HG03280 (cell line): ENCODE results near the gene PHACTR3.

ENCODE experiments used
- ATAC-seq: cut with Tn5 transposase; IDR thresholded peaks from one replicate; pipeline ENCODE4 v1.9.1; 2021; ENCODE audit warnings: mild to moderate bottlenecking, moderate library complexity; ENCODE audit not compliant: unreplicated experiment

Gene PHACTR3

DNA sequence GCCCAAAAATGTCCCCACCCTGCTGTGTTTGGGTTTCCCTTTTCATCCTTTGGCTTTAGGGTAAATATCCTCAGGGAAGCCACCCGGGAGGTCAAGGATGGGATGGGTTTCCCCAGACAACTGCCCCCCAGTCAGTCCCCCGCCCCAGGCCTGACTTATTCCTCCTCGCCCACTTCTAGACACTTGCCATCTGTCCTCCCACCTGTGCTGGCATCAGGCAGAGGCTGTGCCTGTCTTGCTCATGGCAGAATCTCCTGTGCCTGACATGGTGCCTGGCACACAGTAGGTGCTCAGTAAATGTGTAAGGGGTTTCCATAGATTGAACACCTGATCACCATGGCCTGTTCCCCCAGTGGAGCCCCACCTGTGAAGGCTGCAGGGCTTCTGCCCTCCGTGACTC is 141.8 kb downstream of the PHACTR3 start:
- no peak for ATAC-seq

DNA sequence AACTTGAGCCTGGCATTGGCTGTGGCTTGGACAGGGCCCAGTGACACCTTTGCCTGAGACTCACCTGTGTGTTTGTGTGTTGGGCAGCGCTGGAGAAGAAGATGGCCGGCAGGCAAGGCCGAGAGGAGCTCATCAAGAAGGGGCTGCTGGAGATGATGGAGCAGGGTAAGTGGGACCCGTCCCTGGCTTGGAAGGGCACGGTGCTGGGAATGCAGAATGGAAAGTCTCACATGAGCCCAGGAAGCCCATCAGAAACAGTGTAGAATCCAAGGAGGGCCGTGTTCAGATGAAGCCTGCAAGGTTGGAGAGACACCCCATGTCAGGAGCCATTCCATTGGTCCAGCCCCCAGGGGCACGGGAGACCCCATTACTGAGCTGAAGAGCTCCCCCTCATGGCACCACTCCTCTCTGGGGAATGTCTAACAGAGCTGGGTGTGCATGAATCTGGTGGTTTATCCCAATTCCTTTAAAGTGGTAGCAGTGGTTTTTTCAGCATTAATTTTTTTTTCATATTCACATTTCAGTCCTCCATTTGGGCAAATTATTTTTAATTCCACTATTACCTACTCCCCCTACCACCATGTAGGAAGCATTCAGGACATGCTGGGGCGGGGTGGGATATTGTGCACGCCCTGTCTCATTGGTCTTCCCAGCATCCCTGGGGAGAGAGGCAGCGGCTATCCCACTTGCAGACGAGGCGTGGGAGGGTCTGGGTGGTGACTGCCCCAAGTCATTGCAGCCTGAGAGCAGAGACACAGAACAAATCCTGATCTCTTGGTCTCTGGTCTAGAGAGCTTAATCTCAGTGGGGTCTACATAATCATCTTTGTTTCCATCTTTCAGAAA is 143.6 kb downstream of the PHACTR3 start:
- ATAC-seq, result no peak

DNA sequence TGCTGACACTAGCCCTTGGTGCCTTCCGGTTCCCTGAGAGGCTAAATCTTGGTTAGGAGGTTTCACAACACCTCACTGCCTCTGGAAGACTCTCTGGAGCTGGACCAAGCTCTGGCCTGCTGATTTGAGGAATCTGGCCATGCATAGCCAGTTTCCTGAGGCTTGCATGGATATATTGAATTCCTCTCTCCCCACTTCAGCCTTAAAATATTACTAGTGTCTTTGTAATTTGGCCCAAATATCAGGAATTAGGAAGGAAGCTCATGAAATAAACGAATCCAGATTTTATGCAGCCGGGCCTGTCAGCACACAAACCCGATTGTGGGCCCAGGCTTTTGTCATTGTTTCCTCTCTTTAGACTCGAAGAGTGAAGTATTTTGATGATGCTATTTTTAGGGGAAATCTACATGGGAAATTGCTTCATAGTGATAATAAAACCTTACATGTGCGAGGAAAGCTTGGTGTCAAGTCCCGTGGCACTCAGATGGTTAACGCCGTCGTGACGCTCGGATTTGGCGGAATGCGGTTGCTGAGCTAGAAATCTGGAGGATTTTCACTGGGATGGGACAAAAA is 144.4 kb downstream of the PHACTR3 start:
- ATAC-seq, result no peak

DNA sequence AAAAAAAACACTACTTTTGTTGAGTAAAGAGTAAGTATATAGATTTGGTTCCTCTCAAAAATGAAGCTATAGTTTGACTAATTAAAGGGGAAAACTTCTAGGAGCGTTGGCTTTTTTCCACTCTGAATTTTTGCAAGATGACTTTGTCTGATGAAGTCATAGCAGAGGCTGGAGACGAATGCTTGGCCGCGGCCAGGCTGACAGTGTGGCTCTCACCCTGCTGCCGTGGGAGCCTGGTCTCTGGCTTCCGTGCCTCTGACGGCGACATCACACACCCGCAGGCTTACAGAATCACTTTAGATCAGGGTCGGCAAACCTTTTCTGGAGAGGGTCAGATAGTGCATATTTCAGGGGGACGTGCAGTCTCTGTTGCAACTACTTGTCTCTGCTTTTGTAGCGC is 145.0 kb downstream of the PHACTR3 start:
- no peak for ATAC-seq

DNA sequence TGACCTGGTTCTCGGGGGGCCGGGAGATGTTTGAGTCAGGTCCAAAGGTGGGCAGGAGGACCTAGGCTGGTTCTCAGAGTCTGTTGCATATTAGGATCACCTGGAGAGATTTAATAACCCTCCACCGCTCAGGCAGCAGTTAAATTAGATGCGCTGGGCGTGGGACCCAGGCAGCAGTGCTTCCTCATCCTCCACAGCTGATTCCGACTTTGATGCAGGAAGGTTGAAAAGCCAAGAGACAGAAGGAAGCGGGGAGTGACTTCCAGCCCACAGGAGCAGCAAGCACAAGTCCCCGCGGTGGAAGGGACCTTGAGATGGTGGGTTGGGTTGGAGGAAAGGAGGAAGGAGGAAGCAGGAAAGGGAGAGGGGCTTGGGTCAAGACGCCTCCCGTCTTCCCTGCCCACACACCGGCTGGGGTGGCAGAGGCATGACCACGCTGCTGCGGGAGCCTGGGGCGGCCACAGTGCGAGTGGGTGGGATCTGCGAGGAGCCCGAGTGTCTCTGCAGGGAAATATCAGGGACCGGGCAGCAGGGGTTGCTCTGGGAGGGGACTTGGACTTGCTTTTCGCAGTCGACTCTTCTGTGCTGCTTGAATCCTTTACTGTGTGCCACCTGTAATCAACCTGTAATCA is 146.0 kb downstream of the PHACTR3 start:
- ATAC-seq, result no peak

DNA sequence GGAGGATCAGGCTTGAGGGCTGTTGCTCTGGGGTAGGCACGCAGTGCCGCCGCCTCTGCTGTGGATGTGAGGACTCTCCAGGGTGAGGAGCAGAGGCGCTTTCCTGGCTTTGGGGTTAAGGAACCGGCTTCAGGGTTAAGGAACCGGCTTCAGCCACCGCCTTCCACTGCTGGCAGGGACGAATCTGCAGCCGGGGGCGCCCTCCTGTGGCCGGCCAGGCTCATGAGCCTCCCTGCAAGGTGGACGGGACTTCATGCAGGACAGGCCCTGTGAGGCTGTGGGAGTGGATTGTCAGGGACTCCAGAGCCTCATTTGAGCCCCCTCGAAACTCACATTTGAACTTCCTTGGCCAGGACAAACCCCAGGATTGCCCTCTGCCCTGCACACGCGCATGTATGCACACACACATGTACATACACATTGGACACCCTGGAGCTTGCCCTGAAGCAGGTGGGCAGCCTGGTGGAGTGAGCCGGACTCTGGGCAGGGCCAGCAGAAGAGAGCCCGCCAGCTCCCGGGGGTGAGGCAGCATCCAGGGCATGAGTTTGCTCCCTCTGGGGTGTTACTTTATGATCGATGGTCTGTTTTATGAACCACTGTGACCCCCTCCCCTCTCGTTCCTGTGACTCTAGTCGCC is 146.9 kb downstream of the PHACTR3 start:
- peak; percentile 54 for ATAC-seq

DNA sequence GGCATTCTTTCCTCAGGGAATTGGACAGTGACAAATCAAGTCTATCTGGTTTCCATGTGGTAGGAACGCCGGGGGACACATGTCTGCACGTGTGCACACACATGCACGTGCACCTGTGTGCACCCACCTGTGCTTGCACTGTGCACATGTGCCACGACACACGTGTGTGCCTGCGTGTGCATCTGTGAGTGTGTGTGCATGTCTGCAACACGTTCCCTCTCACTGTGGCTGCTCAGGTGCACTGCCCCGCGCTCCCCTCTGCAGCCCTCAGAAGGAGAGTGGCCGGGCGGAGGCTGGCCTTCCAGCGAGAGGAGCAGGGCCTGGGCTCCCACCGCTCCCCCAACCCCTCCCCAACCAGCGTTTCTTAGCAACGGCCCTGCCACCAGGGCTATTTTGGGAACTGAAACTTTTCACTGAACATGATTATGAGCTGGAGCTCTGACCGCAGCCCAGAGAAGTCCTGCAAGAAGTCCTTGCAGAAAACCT is 147.8 kb downstream of the PHACTR3 start:
- peak; percentile 59 for ATAC-seq

DNA sequence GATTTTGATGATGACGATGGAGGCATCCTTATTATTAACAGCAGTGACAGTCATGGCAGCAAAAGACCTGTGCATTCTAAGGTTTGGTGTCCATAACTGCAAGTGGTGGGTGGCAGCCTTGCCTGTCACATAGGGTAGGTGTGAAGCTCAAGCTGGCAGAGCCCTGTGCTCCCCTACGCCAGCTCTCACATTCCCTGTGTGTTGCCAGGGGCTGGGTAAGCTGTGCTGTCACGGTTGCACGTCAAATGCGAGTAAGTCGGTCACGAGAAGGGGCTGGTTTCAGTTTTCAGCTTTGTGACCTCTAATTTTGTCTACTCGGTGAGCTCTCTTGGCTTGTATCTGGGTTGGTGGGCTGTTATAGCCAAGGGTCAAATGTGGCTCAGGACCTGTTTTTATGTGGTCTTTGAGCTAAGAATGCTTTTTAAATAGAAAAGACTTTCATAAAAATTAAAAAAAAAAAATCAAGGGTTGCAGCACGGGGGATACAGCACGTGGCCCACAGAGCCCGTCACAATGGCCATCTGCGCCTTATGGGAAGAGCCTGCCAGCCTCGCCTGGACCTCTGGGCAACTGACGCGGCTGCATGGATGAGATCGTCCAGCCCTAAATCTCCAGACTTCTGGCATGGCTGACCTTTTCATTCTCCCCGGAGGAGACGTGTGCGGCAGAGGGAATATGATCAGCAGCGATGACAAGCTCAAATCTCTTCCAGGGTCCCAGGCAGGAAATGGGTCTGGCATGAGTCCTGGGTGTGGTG is 148.5 kb downstream of the PHACTR3 start:
- peak; percentile 46 for ATAC-seq

DNA sequence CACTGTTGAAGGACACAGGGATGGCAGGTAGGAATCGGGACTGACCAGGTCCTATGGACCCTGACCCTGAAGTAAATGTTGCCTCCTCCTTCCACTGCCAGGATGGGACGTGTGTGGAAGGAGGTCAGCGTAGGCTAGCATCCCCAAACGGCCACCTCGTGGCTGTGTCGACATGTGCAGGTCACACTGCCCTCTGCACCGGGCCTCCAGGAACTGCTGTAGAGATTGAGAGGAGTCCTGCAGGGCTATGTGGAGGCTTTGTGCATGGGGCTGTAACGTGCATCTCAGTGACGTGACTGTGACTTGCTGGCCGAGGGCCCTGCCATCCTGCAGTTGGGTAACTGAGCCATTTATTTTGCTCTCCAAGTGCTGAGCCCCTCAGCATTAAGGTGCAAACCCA is 149.5 kb downstream of the PHACTR3 start:
- ATAC-seq, result no peak

DNA sequence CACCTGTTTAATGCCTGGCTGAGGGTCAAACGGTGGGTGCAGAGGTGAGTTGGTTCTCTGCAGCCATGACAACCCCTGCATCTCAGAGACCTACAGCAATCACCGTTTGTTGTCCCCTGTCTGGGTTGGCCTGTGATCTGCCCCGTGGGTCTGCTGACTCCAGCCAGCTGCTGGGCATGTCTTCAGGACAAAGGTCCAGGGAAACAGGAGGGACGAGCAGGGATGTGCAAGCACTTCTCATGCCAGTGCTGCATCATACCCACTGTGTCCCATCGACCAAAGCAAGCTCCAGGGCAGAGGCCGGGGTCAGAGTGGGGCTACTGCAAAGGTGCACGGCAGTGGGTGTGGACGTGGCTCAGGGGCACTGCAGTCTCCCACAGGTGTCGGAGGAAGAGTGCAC is 150.2 kb downstream of the PHACTR3 start:
- no peak for ATAC-seq

DNA sequence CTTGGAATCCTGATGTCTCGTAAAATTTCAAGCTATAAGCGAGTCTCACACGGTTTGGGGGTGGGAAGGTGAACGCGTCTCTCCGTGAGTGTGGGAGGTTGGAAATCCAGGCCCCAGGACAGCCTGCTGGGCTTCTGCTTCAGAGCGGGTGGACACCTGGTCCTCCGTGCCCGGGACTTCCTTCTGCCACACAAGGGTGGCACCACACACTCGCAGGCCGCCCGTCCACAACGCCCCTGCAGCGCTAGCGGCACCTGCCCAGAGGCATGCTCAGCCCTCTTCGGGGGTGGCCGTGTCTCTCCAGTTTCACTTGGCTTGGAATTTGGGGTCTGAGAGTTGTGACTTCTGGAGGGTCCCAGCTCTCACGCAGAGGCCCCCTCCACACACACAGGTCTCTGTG is 151.9 kb downstream of the PHACTR3 start:
- ATAC-seq, result no peak

DNA sequence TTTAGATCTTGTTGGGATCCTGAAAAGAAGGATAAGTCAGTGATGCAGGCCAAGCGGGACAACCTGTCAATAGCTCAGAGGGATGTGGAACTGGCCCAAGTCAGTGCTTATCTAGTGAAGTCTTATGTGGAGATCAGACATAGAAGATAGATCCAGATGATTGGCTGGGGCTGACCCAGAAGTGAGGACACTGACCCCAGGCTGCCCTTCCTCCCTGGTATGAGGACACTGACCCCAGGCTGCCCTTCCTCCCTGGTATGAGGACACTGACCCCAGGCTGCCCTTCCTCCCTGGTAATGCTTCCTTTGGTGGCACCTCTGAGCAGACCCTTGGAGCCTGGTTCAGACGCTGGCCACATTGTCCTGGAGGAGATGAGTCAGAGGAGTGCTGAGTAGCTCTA is 159.7 kb downstream of the PHACTR3 start:
- ATAC-seq, result no peak

DNA sequence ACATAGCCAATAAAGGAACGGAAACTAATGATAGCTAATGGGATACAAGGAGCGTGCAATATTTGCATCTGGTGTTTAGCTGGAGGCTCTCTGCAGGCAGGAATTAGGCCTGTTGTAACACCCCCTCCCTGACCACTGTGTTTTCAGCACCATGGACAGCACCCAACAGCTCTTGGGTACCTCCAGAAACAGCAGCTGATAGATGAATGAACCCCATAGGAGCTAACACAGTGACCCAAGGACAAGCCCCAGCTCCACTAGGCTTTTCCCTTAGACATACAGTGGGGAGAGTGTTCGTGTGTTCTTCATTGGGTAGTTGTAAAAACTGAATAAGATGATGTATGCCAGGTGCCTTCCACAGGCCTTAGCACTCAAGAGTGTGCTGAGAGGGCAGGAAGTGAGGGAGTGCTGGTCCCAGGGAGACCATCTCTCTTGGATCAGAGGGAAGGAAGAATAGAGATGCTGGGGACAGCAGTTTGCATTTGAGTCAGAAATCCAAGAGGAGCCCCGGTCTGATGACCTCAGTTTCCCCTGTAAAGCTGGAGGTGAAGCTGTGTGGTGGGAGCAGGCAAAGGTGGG is 161.3 kb downstream of the PHACTR3 start:
- no peak for ATAC-seq

DNA sequence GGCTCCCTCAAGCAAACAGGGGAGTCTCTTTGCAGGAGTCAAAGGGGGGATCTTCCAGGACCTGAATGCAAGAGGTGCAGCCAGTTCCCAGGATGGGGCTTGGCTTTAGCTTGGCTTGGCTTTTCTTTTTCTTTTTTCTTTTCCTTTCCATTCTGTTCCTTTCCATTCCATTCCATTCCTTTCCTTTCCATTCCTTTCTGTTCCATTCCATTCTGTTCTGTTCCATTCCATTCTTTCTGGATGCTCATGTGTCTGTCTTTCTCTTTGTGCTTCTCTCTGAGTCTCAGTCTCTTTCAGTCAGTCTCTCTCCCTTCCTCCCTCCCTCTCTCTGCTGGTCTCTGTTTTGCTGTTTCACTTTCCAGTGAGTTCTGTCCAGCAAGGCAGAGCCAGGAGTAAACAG is 163.3 kb downstream of the PHACTR3 start:
- ATAC-seq, result no peak

DNA sequence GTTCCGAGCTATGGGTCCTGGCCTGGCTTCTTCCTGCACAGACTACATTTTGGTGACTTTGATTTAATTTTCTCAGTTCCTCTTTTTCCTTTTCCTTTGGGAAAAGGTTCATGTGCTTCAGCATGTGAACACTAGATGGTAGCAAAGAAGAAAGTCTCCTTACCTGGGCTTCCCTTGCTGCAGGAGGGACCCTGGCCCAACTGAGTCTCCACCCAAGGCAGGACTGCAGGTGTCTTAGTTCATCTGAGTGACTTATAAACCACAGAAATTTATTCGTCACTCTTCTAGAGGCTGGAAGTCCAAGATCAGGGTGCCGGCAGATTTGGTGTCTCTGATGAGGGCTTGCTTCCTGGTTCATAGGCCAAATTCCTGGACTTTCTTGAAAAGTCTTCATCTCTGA is 165.9 kb downstream of the PHACTR3 start:
- ATAC-seq, result no peak

DNA sequence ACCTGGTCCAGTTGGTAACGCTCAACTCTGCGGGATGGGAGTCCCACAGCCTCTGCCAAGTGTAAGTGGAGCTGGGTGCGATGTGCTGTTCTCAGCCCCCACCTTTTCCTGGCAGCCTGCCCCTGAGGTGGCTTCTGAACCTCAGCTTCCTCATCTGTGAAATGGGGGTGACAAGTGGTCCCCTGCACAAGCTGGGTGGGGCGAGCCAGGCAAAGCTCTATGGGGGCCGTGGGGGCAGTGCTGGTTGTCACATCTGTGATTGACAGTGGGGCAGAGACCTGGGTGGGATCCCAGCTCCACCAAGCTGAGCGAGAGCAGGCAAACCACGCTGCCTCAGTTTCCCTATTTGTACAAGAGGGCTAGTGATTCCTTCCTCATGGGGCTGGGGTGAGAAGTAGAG is 166.5 kb downstream of the PHACTR3 start:
- no peak for ATAC-seq

DNA sequence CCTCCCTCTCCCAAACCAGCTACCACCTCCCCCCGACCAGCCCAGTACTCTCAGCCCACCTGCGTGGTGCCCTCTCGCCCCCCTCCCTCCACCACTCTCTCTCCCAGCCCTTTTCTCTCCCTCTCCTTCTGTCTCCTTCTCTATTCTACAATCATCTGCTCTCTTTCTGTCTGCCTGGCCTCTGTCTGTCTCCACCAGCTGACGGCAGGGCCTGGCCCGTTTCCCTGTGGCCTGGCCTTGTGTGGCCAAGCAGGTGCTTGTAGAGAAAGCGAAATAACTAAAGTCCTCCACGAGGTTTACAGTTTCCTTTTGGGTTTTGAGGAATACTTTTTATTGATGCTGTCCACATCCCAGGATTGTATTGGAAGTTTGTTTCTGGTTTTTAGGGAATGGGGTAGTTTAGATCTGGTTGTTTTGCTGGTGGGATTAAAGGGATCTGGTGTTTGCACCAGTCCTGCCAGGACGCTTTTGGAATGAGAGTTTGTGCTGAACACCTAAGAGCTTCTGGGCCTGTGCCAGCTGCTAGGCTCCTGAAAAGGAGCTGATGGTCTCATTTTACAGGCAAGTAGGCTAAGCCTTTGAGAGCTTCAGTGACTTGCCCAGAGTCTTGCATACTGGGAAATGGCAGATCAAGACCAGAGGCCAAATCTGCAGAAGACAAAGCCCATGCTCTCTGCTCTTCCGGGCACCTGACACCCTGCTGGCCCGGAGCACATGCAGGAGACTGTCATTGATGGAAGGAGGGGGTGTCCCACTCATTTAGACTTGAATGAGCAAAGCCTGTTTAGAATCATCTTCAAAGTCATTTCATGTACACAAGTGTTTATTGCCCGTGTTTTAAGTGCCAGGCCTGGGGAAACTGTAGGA is 167.4 kb downstream of the PHACTR3 start:
- ATAC-seq, result no peak

DNA sequence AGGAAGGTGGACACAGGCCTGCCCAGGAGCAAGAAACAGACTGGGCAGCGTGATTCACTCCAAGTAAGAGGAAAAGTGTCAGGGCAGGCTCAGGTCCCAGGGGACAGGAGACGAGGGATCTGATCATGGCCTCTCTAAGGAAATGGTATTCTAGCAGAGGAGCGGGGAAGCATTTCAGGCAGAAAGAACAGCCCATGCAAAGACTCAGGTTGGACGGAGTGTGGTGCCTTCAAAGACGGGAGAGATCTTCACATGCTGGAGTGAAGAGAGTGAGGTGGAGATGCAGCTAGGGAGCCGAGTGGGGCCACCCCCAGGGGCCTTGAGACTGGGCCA is 168.0 kb downstream of the PHACTR3 start:
- ATAC-seq, result no peak
